Activated naive CD8-positive, alpha-beta T cell treated with anti-CD3 and anti-CD28 coated beads for 36 hours (primary cell): ENCODE data around the gene AMOTL2. TPM values are rescaled to one million over a fixed set of nuclear protein-coding genes. Genes with fewer than 3 reads are reported as not detected.

Experiments
- DNase-seq: peaks from one replicate; pipeline ENCODE4 v3.0.0; 2021
- H3K27ac Mint-ChIP-seq: one replicate; pipeline ENCODE4 v1.8.0; 2022; ENCODE audit warnings: mild to moderate bottlenecking, moderate library complexity, mixed read lengths
- H3K27me3 Mint-ChIP-seq: one replicate; pipeline ENCODE4 v1.8.0; 2022; ENCODE audit warnings: mild to moderate bottlenecking, mixed read lengths
- H3K36me3 Mint-ChIP-seq: one replicate; pipeline ENCODE4 v1.8.0; 2021; ENCODE audit warnings: mild to moderate bottlenecking, mixed read lengths
- H3K4me1 Mint-ChIP-seq: one replicate; pipeline ENCODE4 v1.8.0; 2021; ENCODE audit warnings: mixed read lengths
- H3K4me3 Mint-ChIP-seq: one replicate; pipeline ENCODE4 v1.8.0; 2022; ENCODE audit warnings: mild to moderate bottlenecking, moderate library complexity, mixed read lengths
- H3K9me3 Mint-ChIP-seq: one replicate; pipeline ENCODE4 v1.8.0; 2022; ENCODE audit warnings: mixed read lengths
- total RNA-seq, 2 experiments: library from RNA; stranded (reverse); gene quantifications; one replicate each; pipeline ENCODE4 v1.2.3, GENCODE V29; 2021

Gene AMOTL2
- total RNA-seq, 2 experiments from 2014 or later: not detected

GRCh38 chr3:134340362-134340981 is 33.8 kb downstream of the AMOTL2 start:
- H3K9me3 Mint-ChIP-seq: no peaks in the 10 kb centered on the region
- H3K27ac Mint-ChIP-seq: no peak overlapping the region
- H3K4me3 Mint-ChIP-seq: no peak overlapping the region
- H3K4me1 Mint-ChIP-seq: no peaks in the 10 kb centered on the region
- no peaks in the 10 kb centered on the region for H3K36me3 Mint-ChIP-seq
- no peak for DNase-seq
- no peaks in the 10 kb centered on the region for H3K27me3 Mint-ChIP-seq

- Mint-ChIP-seq H3K4me3 (no peak overlapping the region), H3K4me1 (no peaks in the 10 kb centered on the region), H3K27ac (no peak overlapping the region), H3K36me3 (no peaks in the 10 kb centered on the region), H3K27me3 (no peaks in the 10 kb centered on the region), H3K9me3 (no peaks in the 10 kb centered on the region)
- DNase-seq: no peak
Observed at GRCh38 chr3:134339913-134340312, 34.3 kb downstream of the AMOTL2 start.

- Mint-ChIP-seq H3K36me3 (no peaks in the 10 kb centered on the region), H3K9me3 (no peaks in the 10 kb centered on the region), H3K27ac (no peak overlapping the region), H3K27me3 (no peaks in the 10 kb centered on the region), H3K4me3 (no peak overlapping the region), H3K4me1 (no peaks in the 10 kb centered on the region)
- DNase-seq: no peak
Observed at GRCh38 chr3:134339331-134339730, 34.9 kb downstream of the AMOTL2 start.

GRCh38 chr3:134338516-134339261 is 35.6 kb downstream of the AMOTL2 start:
- Mint-ChIP-seq H3K27me3 (no peaks in the 10 kb centered on the region), H3K27ac (no peak overlapping the region), H3K36me3 (no peaks in the 10 kb centered on the region), H3K4me1 (no peaks in the 10 kb centered on the region), H3K9me3 (no peaks in the 10 kb centered on the region), H3K4me3 (no peak overlapping the region)
- DNase-seq: no peak

- H3K27ac Mint-ChIP-seq: no peak overlapping the region
Observed at GRCh38 chr3:134338201-134338512, 36.1 kb downstream of the AMOTL2 start.

GRCh38 chr3:134337511-134338200 is 36.6 kb downstream of the AMOTL2 start:
- H3K4me1 Mint-ChIP-seq: no peaks in the 10 kb centered on the region
- no peaks in the 10 kb centered on the region for H3K27me3 Mint-ChIP-seq
- H3K36me3 Mint-ChIP-seq: no peaks in the 10 kb centered on the region
- H3K4me3 Mint-ChIP-seq: no peak overlapping the region
- no peak for DNase-seq
- H3K9me3 Mint-ChIP-seq: no peaks in the 10 kb centered on the region
- H3K27ac Mint-ChIP-seq: no peak overlapping the region

More at GRCh38 chr3:134338201-134338512, 36.1 kb downstream of the AMOTL2 start:
- no peak for DNase-seq
- Mint-ChIP-seq H3K36me3 (no peaks in the 10 kb centered on the region), H3K4me1 (no peaks in the 10 kb centered on the region), H3K27me3 (no peaks in the 10 kb centered on the region), H3K9me3 (no peaks in the 10 kb centered on the region), H3K4me3 (no peak overlapping the region)

- DNase-seq: no peak
- H3K27me3 Mint-ChIP-seq: no peaks in the 10 kb centered on the region
- no peak overlapping the region for H3K4me3 Mint-ChIP-seq
- H3K4me1 Mint-ChIP-seq: no peaks in the 10 kb centered on the region
- no peak overlapping the region for H3K27ac Mint-ChIP-seq
- no peaks in the 10 kb centered on the region for H3K36me3 Mint-ChIP-seq
- H3K9me3 Mint-ChIP-seq: no peaks in the 10 kb centered on the region
Observed at GRCh38 chr3:134337071-134337482, 37.2 kb downstream of the AMOTL2 start.

- Mint-ChIP-seq H3K27me3 (no peaks in the 10 kb centered on the region), H3K36me3 (no peaks in the 10 kb centered on the region), H3K4me3 (no peak overlapping the region), H3K9me3 (no peaks in the 10 kb centered on the region), H3K27ac (no peak overlapping the region), H3K4me1 (no peaks in the 10 kb centered on the region)
- no peak for DNase-seq
Observed at GRCh38 chr3:134336587-134336986, 37.7 kb downstream of the AMOTL2 start.

GRCh38 chr3:134334901-134335280 is 39.4 kb downstream of the AMOTL2 start:
- Mint-ChIP-seq H3K4me3 (no peak overlapping the region), H3K36me3 (no peaks in the 10 kb centered on the region), H3K4me1 (no peaks in the 10 kb centered on the region), H3K27ac (no peak overlapping the region), H3K27me3 (no peaks in the 10 kb centered on the region), H3K9me3 (no peaks in the 10 kb centered on the region)
- no peak for DNase-seq

GRCh38 chr3:134334231-134334900 is 39.9 kb downstream of the AMOTL2 start:
- no peaks in the 10 kb centered on the region for H3K4me1 Mint-ChIP-seq
- no peaks in the 10 kb centered on the region for H3K9me3 Mint-ChIP-seq
- H3K27ac Mint-ChIP-seq: no peak overlapping the region
- H3K4me3 Mint-ChIP-seq: no peak overlapping the region
- no peak for DNase-seq
- H3K36me3 Mint-ChIP-seq: no peaks in the 10 kb centered on the region
- no peaks in the 10 kb centered on the region for H3K27me3 Mint-ChIP-seq

- H3K27ac Mint-ChIP-seq: no peak overlapping the region
- DNase-seq: no peak
- no peaks in the 10 kb centered on the region for H3K4me1 Mint-ChIP-seq
- no peak overlapping the region for H3K4me3 Mint-ChIP-seq
- H3K36me3 Mint-ChIP-seq: no peaks in the 10 kb centered on the region
- H3K9me3 Mint-ChIP-seq: no peaks in the 10 kb centered on the region
- peaks cover 3% of the 10 kb centered on the region for H3K27me3 Mint-ChIP-seq
Observed at GRCh38 chr3:134333522-134334181, 40.6 kb downstream of the AMOTL2 start.

- Mint-ChIP-seq H3K4me1 (no peaks in the 10 kb centered on the region), H3K27me3 (peaks cover 3% of the 10 kb centered on the region), H3K27ac (no peak overlapping the region), H3K9me3 (no peaks in the 10 kb centered on the region), H3K36me3 (no peaks in the 10 kb centered on the region), H3K4me3 (no peak overlapping the region)
- DNase-seq: no peak
Observed at GRCh38 chr3:134332344-134332743, 41.9 kb downstream of the AMOTL2 start.

- Mint-ChIP-seq H3K36me3 (no peaks in the 10 kb centered on the region), H3K4me1 (no peaks in the 10 kb centered on the region), H3K4me3 (no peak overlapping the region), H3K9me3 (no peaks in the 10 kb centered on the region), H3K27me3 (peaks cover 3% of the 10 kb centered on the region), H3K27ac (no peak overlapping the region)
- no peak for DNase-seq
Observed at GRCh38 chr3:134331811-134332199, 42.4 kb downstream of the AMOTL2 start.

GRCh38 chr3:134330883-134331810 is 43.1 kb downstream of the AMOTL2 start:
- Mint-ChIP-seq H3K27me3 (peaks cover 3% of the 10 kb centered on the region), H3K27ac (no peak overlapping the region), H3K4me3 (no peak overlapping the region), H3K4me1 (no peaks in the 10 kb centered on the region), H3K9me3 (no peaks in the 10 kb centered on the region), H3K36me3 (no peaks in the 10 kb centered on the region)
- no peak for DNase-seq
